HCT116 (cell line): ENCODE data around the gene SUPT5H. TPM values are rescaled to one million over a fixed set of nuclear protein-coding genes. Genes with fewer than 3 reads are reported as not detected.

Experiments used
- ATAC-seq: fragments of 200-7000 bp; cut with Tn5 transposase; 2 replicates; pipeline ENCODE4 v1.9.1; 2020; ENCODE audit warnings: mild to moderate bottlenecking, moderate library complexity
- BruUV-seq: library from RNA; stranded (reverse); fragments of 400-500 nt; replicated peaks from 2 replicates; lab custom pipeline; 2021; lab: Mats Ljungman, UMichigan
- CTCF ChIA-PET: fragments of 300-600 bp; sonication (Branson Sonifier 250); formaldehyde crosslinking; loops from one replicate; lab custom pipeline; 2021; ENCODE audit warnings: antibody characterized with exemption; lab: Charles Lee
- POLR2A ChIA-PET: fragments of 300-600, 350-600 bp; sonication (Branson Sonifier 250); formaldehyde crosslinking; loops from one replicate; lab custom pipeline; 2021; ENCODE audit warnings: antibody characterized with exemption; lab: Charles Lee
- RAD21 ChIA-PET, 2 experiments: fragments of 300-600 bp; sonication (Branson Sonifier 250); formaldehyde crosslinking; loops; one replicate each; lab custom pipeline; 2023; ENCODE audit warnings: low total read pairs in 2 of 2; ENCODE audit not compliant: uncharacterized antibody in 2 of 2, unreplicated experiment in 2 of 2, low non-redundant PET in 1 of 2; lab: Charles Lee
- DNase-seq: peaks from one replicate; pipeline ENCODE4 v3.0.0-alpha.2; 2010; ENCODE audit warnings: low read depth, low spot score
- H2AFZ ChIP-seq: fragments of 200-600 bp; shearing (Covaris generic), sonication (generic); 2 replicates; pipeline ENCODE4 v1.6.1; 2017; ENCODE audit warnings: low read depth, mixed run types, mixed read lengths, antibody characterized with exemption, low read length; ENCODE audit not compliant: poor library complexity, severe bottlenecking
- H3K27ac ChIP-seq: 2 replicates; pipeline ENCODE4 v1.5.1; 2012; ENCODE audit warnings: low read depth, low read length
- H3K27me3 ChIP-seq: fragments of 200-600 bp; sonication (generic); 2 replicates; pipeline ENCODE4 v1.6.1; 2016; ENCODE audit warnings: mixed run types, low read length, mixed read lengths; ENCODE audit not compliant: insufficient read depth
- H3K36me3 ChIP-seq, 2 experiments: fragments of 200-500 bp in 1 of 2; fragments of 200-600 bp in 1 of 2; sonication (Bioruptor generic) in 1 of 2; sonication (generic) in 1 of 2; 2 replicates each; pipeline versions ENCODE4 v1.5.1 to v1.6.1; 2014 to 2016; ENCODE audit warnings: low read length in 2 of 2, inconsistent platforms in 1 of 2, mixed read lengths in 1 of 2, mixed run types in 1 of 2; ENCODE audit not compliant: insufficient read depth in 2 of 2, control insufficient read depth in 1 of 2
- H3K4me1 ChIP-seq, 2 experiments: fragments of 200-600 bp in 1 of 2; sonication (generic) in 1 of 2; 2 replicates each; pipeline versions ENCODE4 v1.5.1 to v1.6.1; 2012 to 2017; ENCODE audit warnings: low read length in 2 of 2, inconsistent platforms in 1 of 2, mild to moderate bottlenecking in 1 of 2, mixed read lengths in 1 of 2, mixed run types in 1 of 2, moderate library complexity in 1 of 2; ENCODE audit not compliant: insufficient read depth in 2 of 2, control insufficient read depth in 1 of 2
- H3K4me2 ChIP-seq: fragments of 200-600 bp; sonication (generic); 2 replicates; pipeline ENCODE4 v1.6.1; 2017; ENCODE audit warnings: mixed run types, low read length, mixed read lengths
- H3K4me3 ChIP-seq, 2 experiments: fragments of 200-600 bp in 1 of 2; sonication (generic) in 1 of 2; replicated peaks in 1 of 2; 2 replicates each; pipeline ENCODE4 v1.5.1; 2011 to 2016; ENCODE audit warnings: low read length in 2 of 2, control low read depth in 1 of 2, low read depth in 1 of 2, mild to moderate bottlenecking in 1 of 2, mixed read lengths in 1 of 2, mixed run types in 1 of 2
- H3K79me2 ChIP-seq: fragments of 200-600 bp; sonication (generic); 2 replicates; pipeline ENCODE4 v1.6.1; 2017; ENCODE audit warnings: mild to moderate bottlenecking, mixed run types, low read length, moderate library complexity, mixed read lengths; ENCODE audit not compliant: insufficient read depth
- H3K9ac ChIP-seq: fragments of 200-600 bp; sonication (generic); 2 replicates; pipeline ENCODE4 v1.6.1; 2016; ENCODE audit warnings: low read length, mixed read lengths
- H3K9me2 ChIP-seq: fragments of 200-600 bp; sonication (generic), shearing (Covaris generic); 2 replicates; pipeline ENCODE4 v1.6.1; 2017; ENCODE audit warnings: mixed run types, mild to moderate bottlenecking, moderate library complexity; ENCODE audit not compliant: insufficient read depth
- H3K9me3 ChIP-seq, 2 experiments: fragments of 200-500 bp in 1 of 2; fragments of 200-600 bp in 1 of 2; sonication (Bioruptor generic) in 1 of 2; sonication (generic) in 1 of 2; 2 replicates each; pipeline ENCODE4 v1.6.1; 2014 to 2017; ENCODE audit warnings: low read length in 2 of 2, mixed read lengths in 2 of 2, inconsistent platforms in 1 of 2, low read depth in 1 of 2, mild to moderate bottlenecking in 1 of 2, mixed run types in 1 of 2, moderate library complexity in 1 of 2; ENCODE audit not compliant: control insufficient read depth in 1 of 2, insufficient read depth in 1 of 2
- H4K20me1 ChIP-seq: fragments of 200-600 bp; sonication (generic), shearing (Covaris generic); 2 replicates; pipeline ENCODE4 v1.6.1; 2017; ENCODE audit warnings: mixed run types, mild to moderate bottlenecking, moderate library complexity; ENCODE audit not compliant: insufficient read depth
- CEBPB ChIP-seq: IDR thresholded peaks from 2 replicates; pipeline ENCODE4 v1.6.1; 2012; ENCODE audit warnings: low read depth
- EGR1 ChIP-seq: IDR thresholded peaks from 2 replicates; pipeline ENCODE4 v1.6.1; 2012; ENCODE audit warnings: low read depth
- ELF1 ChIP-seq: IDR thresholded peaks from 2 replicates; pipeline ENCODE4 v1.6.1; 2012; ENCODE audit warnings: low read depth, borderline replicate concordance
- EZH2 ChIP-seq: fragments of 200-600 bp; sonication (generic); IDR thresholded peaks from 2 replicates; pipeline ENCODE4 v1.6.1; 2017; ENCODE audit warnings: antibody characterized with exemption, mixed run types
- EZH2phosphoT487 ChIP-seq: fragments of 200-600 bp; IDR thresholded peaks from 2 replicates; pipeline ENCODE4 v1.6.1; 2018; ENCODE audit warnings: antibody characterized with exemption, borderline replicate concordance
- FOSL1 ChIP-seq: IDR thresholded peaks from 2 replicates; pipeline ENCODE4 v1.6.1; 2012; ENCODE audit warnings: low read depth
- JUND ChIP-seq: IDR thresholded peaks from 2 replicates; pipeline ENCODE4 v1.6.1; 2012
- POLR2A ChIP-seq: IDR thresholded peaks from 2 replicates; pipeline ENCODE4 v1.7.0; 2011; ENCODE audit warnings: borderline replicate concordance; ENCODE audit not compliant: insufficient read depth, insufficient read length; ENCODE audit errors: extremely low read depth
- POLR2AphosphoS5 ChIP-seq: IDR thresholded peaks from 2 replicates; pipeline ENCODE4 v1.6.1; 2011; ENCODE audit warnings: mild to moderate bottlenecking, low read depth, low read length, moderate library complexity
- RAD21 ChIP-seq: IDR thresholded peaks from 2 replicates; pipeline ENCODE4 v1.6.1; 2012; ENCODE audit warnings: low read depth, mild to moderate bottlenecking
- SP1 ChIP-seq: IDR thresholded peaks from 2 replicates; pipeline ENCODE4 v1.6.1; 2012; ENCODE audit warnings: low read depth
- SRF ChIP-seq: IDR thresholded peaks from 2 replicates; pipeline ENCODE4 v1.6.1; 2012; ENCODE audit warnings: low read depth
- TCF7L2 ChIP-seq: IDR thresholded peaks from 2 replicates; pipeline ENCODE4 v1.7.0; 2011; ENCODE audit warnings: borderline replicate concordance, inconsistent platforms; ENCODE audit not compliant: insufficient read depth, insufficient read length; ENCODE audit errors: extremely low read depth
- YY1 ChIP-seq: IDR thresholded peaks from 2 replicates; pipeline ENCODE4 v1.6.1; 2011; ENCODE audit warnings: low read length, low read depth, moderate library complexity, mild to moderate bottlenecking; ENCODE audit not compliant: insufficient replicate concordance; ENCODE audit errors: extremely low read depth
- ZNF274 ChIP-seq: fragments of 200-500 bp; sonication (Bioruptor generic); IDR thresholded peaks from 2 replicates; pipeline ENCODE4 v1.6.1; 2014; ENCODE audit warnings: mild to moderate bottlenecking, low read depth, low read length, inconsistent platforms
- intact Hi-C: fragments of 100-400 bp; cut with micrococcal nuclease; formaldehyde crosslinking; loops from 2 replicates; pipeline ENCODE4 v1.10.0; 2022
- total RNA-seq: library from RNA; stranded (reverse); gene quantifications from one replicate; pipeline ENCODE4 v1.2.1, GENCODE V29; 2021; ENCODE audit not compliant: unreplicated experiment
- TF ChIP-seq, protein P1 (sequence below): IDR thresholded peaks from 2 replicates; pipeline ENCODE4 v1.6.1; 2012; ENCODE audit warnings: low read depth
- TF ChIP-seq, protein P2 (sequence below), 3 experiments: fragments of 200-600 bp in 1 of 3; sonication (generic) in 1 of 3; IDR thresholded peaks in 2 of 3; conservative IDR thresholded peaks in 1 of 3; 2 replicates each; pipeline ENCODE4 v1.5.1; 2012 to 2017; ENCODE audit warnings: low read depth in 2 of 3, low read length in 2 of 3, antibody characterized with exemption in 1 of 3, borderline replicate concordance in 1 of 3, control low read depth in 1 of 3, mild to moderate bottlenecking in 1 of 3, mixed read lengths in 1 of 3, mixed run types in 1 of 3, moderate library complexity in 1 of 3; ENCODE audit not compliant: insufficient read depth in 1 of 3
- TF ChIP-seq, protein P3 (sequence below): IDR thresholded peaks from 2 replicates; pipeline ENCODE4 v1.6.1; 2011; ENCODE audit warnings: mild to moderate bottlenecking, low read length, moderate library complexity; ENCODE audit not compliant: insufficient replicate concordance; ENCODE audit errors: extremely low read depth
- TF ChIP-seq, protein P4 (sequence below): IDR thresholded peaks from 2 replicates; pipeline ENCODE4 v1.6.1; 2012

The SUPT5H gene
- total RNA-seq, 1 experiment from 2014 or later: 120 TPM

DNA sequence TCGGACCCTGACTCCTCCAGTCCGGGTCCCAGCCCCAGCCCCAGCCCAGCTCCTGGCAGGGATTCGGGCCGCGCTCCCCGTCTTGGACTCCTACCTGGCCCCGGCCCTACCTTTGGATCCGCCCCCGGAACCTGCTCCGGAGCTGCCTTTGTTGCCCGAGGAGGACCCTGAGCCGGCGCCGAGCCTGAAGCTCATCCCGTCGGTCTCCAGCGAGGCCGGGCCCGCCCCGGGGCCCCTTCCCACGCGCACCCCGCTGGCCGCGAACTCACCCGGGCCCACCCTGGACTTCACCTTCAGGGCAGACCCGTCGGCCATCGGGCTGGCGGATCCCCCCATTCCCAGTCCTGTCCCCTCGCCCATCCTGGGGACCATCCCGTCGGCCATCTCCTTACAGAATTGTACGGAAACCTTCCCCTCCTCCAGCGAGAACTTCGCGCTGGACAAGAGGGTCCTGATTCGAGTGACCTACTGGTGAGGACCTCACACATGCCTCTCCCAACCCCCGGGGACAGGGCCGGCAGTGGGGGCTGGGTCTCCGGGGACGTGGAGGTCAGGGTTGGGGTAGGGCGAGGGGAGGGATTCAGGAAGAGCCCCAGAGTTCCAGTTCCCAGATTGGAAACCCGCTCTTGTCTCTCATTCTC, 70.3 kb downstream of the SUPT5H start:
- no peak overlapping the region for H2AFZ ChIP-seq
- BruUV-seq: no TSS peak
- H3K9me2 ChIP-seq: no peaks in the 10 kb centered on the region
- ChIA-PET CTCF (no interaction called here), POLR2A (no interaction called here), RAD21 (no interaction called here)
- DNase-seq: no peak
- TF ChIP-seq SP1: no peak
- TF ChIP-seq, protein P1, sequence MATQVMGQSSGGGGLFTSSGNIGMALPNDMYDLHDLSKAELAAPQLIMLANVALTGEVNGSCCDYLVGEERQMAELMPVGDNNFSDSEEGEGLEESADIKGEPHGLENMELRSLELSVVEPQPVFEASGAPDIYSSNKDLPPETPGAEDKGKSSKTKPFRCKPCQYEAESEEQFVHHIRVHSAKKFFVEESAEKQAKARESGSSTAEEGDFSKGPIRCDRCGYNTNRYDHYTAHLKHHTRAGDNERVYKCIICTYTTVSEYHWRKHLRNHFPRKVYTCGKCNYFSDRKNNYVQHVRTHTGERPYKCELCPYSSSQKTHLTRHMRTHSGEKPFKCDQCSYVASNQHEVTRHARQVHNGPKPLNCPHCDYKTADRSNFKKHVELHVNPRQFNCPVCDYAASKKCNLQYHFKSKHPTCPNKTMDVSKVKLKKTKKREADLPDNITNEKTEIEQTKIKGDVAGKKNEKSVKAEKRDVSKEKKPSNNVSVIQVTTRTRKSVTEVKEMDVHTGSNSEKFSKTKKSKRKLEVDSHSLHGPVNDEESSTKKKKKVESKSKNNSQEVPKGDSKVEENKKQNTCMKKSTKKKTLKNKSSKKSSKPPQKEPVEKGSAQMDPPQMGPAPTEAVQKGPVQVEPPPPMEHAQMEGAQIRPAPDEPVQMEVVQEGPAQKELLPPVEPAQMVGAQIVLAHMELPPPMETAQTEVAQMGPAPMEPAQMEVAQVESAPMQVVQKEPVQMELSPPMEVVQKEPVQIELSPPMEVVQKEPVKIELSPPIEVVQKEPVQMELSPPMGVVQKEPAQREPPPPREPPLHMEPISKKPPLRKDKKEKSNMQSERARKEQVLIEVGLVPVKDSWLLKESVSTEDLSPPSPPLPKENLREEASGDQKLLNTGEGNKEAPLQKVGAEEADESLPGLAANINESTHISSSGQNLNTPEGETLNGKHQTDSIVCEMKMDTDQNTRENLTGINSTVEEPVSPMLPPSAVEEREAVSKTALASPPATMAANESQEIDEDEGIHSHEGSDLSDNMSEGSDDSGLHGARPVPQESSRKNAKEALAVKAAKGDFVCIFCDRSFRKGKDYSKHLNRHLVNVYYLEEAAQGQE: no peak
- TF ChIP-seq SRF: no peak
- TF ChIP-seq FOSL1: no peak
- TF ChIP-seq POLR2AphosphoS5: no peak
- TF ChIP-seq ZNF274: no peak
- TF ChIP-seq EZH2: no peak
- TF ChIP-seq YY1: no peak
- TF ChIP-seq, protein P2, sequence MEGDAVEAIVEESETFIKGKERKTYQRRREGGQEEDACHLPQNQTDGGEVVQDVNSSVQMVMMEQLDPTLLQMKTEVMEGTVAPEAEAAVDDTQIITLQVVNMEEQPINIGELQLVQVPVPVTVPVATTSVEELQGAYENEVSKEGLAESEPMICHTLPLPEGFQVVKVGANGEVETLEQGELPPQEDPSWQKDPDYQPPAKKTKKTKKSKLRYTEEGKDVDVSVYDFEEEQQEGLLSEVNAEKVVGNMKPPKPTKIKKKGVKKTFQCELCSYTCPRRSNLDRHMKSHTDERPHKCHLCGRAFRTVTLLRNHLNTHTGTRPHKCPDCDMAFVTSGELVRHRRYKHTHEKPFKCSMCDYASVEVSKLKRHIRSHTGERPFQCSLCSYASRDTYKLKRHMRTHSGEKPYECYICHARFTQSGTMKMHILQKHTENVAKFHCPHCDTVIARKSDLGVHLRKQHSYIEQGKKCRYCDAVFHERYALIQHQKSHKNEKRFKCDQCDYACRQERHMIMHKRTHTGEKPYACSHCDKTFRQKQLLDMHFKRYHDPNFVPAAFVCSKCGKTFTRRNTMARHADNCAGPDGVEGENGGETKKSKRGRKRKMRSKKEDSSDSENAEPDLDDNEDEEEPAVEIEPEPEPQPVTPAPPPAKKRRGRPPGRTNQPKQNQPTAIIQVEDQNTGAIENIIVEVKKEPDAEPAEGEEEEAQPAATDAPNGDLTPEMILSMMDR (IDR thresholded peaks at IDR 0.05 in 2 of 3, conservative IDR thresholded peaks at IDR 0.05 in 1 of 3; ENCODE audit: borderline replicate concordance in 1 of 3, insufficient read depth in 1 of 3, low read depth in 2 of 3, low read length in 2 of 3): no peak
- TF ChIP-seq POLR2A: no peak
- no peak for TF ChIP-seq EGR1
- TF ChIP-seq, protein P3, sequence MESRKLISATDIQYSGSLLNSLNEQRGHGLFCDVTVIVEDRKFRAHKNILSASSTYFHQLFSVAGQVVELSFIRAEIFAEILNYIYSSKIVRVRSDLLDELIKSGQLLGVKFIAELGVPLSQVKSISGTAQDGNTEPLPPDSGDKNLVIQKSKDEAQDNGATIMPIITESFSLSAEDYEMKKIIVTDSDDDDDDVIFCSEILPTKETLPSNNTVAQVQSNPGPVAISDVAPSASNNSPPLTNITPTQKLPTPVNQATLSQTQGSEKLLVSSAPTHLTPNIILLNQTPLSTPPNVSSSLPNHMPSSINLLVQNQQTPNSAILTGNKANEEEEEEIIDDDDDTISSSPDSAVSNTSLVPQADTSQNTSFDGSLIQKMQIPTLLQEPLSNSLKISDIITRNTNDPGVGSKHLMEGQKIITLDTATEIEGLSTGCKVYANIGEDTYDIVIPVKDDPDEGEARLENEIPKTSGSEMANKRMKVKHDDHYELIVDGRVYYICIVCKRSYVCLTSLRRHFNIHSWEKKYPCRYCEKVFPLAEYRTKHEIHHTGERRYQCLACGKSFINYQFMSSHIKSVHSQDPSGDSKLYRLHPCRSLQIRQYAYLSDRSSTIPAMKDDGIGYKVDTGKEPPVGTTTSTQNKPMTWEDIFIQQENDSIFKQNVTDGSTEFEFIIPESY: no peak
- TF ChIP-seq, protein P4, sequence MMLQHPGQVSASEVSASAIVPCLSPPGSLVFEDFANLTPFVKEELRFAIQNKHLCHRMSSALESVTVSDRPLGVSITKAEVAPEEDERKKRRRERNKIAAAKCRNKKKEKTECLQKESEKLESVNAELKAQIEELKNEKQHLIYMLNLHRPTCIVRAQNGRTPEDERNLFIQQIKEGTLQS: no peak
- no peak for TF ChIP-seq RAD21
- no peak for TF ChIP-seq JUND
- TF ChIP-seq ELF1: no peak
- TF ChIP-seq EZH2phosphoT487: no peak
- no peak for TF ChIP-seq CEBPB
- no peak for TF ChIP-seq TCF7L2
- no peaks in the 10 kb centered on the region for H3K36me3 ChIP-seq
- no peaks in the 10 kb centered on the region for H3K79me2 ChIP-seq
- no peak for ATAC-seq
- no peak overlapping the region for H3K9ac ChIP-seq
- H4K20me1 ChIP-seq: no peaks in the 10 kb centered on the region
- H3K4me2 ChIP-seq: no peak overlapping the region
- no peak overlapping the region for H3K4me3 ChIP-seq
- intact Hi-C loops: no loop called here
- no peaks in the 10 kb centered on the region for H3K9me3 ChIP-seq
- no peaks in the 10 kb centered on the region for H3K27me3 ChIP-seq
- H3K27ac ChIP-seq: no peak overlapping the region
- H3K4me1 ChIP-seq: no peaks in the 10 kb centered on the region
